Measurements from ENCODE around the gene FOXF2.

- TF ChIP-seq CTCF (IDR thresholded peaks at IDR 0.05), result no peak
- TF ChIP-seq POLR2AphosphoS5 (IDR thresholded peaks at IDR 0.05), result no peak
- TF ChIP-seq POLR2A (IDR thresholded peaks at IDR 0.05), result no peak
- TF ChIP-seq EP300 (IDR thresholded peaks at IDR 0.05; ENCODE audit: low read depth), result no peak
These were observed 10.9 kb downstream of the FOXF2 start for GRCh38 chr6:1400126-1400850.
